ENCODE results near the gene SLC29A3.
"Not testable (repeated sequence)": the region's sequence is repeated elsewhere in the genome, so short reads cannot be mapped to it uniquely, and the experiment has no call there.

Gene SLC29A3

GRCh38 chr10:71284544-71285179, 34.4 kb upstream of the SLC29A3 start:
- DNase-seq: no peak

DNA sequence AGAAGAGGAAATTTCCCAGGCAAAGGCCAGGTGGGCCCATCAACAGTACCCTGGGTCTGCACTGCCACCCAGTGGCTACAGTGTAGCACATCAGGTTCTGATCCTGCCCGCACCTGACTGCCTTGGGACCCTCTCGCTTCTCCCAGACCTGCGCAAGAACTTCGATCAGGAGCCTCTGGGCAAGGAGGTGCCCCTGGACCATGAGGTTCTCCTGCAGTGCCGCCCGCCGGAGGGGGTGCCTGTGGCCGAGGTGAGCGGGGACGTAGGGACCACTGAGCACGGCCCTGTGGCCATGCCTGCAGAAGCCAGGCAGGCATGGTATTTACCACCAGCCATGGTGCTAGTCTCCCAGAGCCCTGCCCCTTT, 33.9 kb upstream of the SLC29A3 start:
- peak; percentile 38 for DNase-seq

- DNase-seq: no peak
Observed at GRCh38 chr10:71285986-71286385, 33.1 kb upstream of the SLC29A3 start.

GRCh38 chr10:71286521-71287294, 32.4 kb upstream of the SLC29A3 start:
- DNase-seq: no peak

DNA sequence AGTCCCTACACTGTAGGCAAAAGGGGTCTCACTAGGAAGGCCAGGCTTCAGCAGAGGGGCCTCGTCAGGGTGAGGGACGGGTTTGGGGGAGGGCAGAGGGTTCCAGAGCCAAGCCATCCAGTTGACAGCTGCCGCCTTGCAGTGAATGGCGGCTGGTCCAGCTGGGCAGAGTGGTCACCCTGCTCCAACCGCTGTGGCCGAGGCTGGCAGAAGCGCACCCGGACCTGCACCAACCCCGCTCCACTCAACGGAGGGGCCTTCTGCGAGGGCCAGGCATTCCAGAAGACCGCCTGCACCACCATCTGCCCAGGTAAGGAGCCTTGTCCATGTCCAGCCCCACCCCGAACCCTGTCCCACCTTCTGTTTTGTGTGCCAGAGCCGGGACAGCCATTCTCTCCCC, 31.6 kb upstream of the SLC29A3 start:
- no peak for DNase-seq

GRCh38 chr10:71288461-71288860, 30.6 kb upstream of the SLC29A3 start:
- no peak for DNase-seq

DNA sequence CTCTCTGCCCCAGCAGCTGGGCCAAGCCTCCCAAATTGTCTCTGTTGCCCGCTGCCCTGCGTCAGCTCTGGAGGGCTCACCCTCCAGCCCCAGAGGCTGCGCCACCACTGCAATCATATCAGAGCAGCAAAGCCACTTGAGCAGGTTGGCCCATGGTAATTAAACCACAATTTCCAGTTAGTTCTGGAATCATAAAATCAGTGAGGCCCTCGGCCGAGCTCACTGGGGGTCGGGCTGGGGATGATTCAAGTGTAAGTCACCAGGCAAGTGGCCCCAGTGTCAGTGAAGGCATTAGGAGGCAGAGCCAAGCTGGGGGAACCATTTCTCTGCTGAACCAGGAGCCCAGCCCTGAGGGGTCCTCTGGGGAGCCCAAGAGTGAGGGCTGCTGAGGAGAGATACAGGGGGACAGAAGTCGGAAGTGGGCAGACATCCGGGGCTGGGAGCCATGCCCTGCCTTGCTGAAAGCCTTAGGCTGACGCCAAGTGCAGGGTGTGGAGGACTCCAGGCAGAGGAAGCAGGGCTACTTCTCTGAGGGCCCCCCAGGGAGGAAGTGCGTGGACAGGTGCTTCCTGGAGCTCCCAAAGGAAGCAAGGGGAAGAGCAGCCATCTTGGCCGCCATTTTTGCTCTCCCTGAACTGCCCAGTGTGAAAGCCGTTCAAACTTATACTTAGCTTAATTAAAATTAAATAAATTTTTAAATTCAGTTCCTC, 29.5 kb upstream of the SLC29A3 start:
- DNase-seq: no peak

DNA sequence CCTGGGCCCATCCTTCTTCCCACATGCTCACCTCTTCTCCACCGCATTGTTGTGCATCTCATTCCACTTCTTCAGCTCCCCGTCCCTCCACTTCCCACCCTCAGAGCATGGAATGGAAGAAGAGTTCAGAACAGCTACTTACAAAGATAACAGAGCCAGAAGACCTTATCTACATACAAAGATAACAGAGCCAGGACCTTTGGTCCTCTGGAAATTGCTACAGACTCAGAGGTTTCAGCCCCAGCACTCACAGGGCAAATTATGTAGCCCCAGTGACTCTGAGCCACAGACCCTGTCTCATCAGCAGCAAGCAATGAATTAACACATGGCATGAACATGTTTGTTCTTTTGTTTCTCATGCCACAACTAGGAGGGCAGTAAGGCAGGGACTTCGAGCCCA, 28.7 kb upstream of the SLC29A3 start:
- no peak for DNase-seq

- DNase-seq: no peak
Observed at GRCh38 chr10:71290806-71291527, 28.1 kb upstream of the SLC29A3 start.

DNA sequence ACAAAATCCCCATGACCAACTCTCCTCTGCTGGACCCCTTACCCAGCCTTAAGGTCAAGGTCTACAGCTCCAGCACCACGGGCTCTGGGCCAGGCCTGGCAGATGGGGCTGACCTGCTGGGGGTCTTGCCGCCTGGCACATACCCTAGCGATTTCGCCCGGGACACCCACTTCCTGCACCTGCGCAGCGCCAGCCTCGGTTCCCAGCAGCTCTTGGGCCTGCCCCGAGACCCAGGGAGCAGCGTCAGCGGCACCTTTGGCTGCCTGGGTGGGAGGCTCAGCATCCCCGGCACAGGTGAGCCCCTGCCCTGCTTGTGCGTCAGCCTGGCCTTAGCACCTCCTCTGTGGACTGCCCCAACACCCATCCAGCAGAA, 27.5 kb upstream of the SLC29A3 start:
- DNase-seq: no peak

DNA sequence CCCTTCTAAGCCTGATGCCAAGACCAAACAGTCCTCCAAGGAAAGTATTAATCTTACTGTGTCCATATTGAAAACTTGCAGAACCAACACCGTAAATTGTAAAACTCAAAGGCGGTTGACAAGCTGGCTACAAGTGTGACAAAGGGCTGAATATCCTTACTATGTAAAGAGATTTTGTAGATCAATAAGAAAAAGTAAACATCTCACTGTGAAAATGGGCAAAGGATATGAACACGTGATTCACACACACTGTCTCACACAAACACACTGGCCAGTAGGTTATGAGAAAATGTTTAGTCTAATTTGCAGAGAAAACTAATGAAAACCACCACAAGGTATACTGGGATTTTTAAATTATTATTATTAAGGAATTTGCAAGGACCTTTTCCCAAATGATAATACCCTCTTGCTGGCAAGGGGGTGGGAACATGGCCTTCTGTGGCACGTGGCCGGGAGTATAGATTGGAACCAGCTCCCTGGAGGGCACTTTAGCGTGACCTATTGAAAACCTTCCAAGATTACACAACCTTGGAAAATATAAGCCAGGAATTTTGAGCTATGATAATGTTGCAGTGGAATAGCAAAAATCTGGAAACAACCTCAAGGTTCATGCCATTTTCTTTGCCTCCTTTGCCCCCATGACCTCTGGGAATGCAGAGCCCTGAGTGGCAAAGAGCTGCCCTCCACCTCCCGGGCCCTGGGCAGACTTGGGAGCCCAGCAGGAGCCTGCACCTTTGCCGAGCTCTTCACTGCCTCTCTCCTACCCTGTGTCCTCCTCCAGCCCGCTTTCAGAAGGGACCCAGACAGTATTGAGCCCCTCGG, 26.2 kb upstream of the SLC29A3 start:
- no peak for DNase-seq

DNA sequence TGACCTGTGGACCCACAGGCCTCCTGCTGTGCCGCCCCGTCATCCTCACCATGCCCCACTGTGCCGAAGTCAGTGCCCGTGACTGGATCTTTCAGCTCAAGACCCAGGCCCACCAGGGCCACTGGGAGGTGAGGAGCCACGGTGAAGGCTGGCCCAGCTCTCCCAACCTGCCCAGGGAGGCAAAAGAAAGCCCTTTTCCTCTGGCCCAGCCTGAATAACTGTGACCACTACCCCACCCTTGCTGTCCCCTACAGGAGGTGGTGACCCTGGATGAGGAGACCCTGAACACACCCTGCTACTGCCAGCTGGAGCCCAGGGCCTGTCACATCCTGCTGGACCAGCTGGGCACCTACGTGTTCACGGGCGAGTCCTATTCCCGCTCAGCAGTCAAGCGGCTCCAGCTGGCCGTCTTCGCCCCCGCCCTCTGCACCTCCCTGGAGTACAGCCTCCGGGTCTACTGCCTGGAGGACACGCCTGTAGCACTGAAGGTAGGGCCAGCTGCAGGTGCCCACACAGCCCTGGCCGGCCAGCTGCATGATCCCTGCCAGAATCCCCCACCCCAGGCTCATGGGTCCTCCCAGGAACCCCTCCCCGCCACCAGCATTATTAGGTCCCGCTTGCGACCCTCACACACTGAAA, 25.5 kb upstream of the SLC29A3 start:
- peak; percentile 8 for DNase-seq

GRCh38 chr10:71294091-71294561, 24.9 kb upstream of the SLC29A3 start:
- DNase-seq: no peak

DNA sequence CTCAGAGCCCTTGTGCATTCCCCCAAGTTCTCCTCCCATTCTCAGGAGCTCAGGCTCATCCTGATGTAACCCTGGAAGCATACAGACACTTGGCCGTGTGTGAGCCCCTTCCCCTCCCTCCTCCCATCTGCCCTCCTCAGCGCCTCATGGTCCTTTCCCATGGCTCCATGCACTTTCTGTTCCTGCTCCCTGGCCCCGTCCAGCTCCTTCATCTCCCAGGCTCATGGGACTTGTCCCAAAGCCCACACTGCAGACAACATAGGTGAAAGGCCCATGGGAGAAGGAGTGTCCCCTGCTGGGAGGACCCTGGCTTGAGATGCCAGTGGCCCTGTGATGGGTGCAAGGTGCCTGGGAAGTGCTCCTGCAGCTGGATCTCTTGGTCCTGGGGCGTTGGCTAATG, 24.2 kb upstream of the SLC29A3 start:
- DNase-seq: no peak

GRCh38 chr10:71295641-71296040, 23.4 kb upstream of the SLC29A3 start:
- no peak for DNase-seq

GRCh38 chr10:71296086-71296485, 23.0 kb upstream of the SLC29A3 start:
- no peak for DNase-seq

- DNase-seq: not testable (repeated sequence)
Observed at GRCh38 chr10:71296811-71297210, 22.2 kb upstream of the SLC29A3 start.

DNA sequence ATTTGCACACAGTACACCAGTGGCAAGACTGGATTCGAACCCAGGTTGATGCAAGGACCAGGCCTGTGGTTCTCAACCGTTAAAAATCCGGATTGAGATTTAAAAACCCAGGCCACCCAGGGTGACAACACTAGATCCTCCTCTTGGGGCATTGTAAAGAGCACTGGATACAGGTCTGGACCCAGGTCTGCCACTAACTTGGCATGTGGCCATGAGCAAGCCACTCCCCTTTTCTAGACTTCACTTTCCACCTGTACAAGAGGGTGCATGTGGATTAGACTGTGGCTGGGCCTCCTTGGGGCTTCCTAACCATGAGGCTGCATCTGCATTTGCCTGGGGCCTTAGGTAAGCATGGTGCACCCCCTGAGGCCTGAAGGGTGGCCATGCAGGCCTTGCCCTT, 21.7 kb upstream of the SLC29A3 start:
- no peak for DNase-seq

DNA sequence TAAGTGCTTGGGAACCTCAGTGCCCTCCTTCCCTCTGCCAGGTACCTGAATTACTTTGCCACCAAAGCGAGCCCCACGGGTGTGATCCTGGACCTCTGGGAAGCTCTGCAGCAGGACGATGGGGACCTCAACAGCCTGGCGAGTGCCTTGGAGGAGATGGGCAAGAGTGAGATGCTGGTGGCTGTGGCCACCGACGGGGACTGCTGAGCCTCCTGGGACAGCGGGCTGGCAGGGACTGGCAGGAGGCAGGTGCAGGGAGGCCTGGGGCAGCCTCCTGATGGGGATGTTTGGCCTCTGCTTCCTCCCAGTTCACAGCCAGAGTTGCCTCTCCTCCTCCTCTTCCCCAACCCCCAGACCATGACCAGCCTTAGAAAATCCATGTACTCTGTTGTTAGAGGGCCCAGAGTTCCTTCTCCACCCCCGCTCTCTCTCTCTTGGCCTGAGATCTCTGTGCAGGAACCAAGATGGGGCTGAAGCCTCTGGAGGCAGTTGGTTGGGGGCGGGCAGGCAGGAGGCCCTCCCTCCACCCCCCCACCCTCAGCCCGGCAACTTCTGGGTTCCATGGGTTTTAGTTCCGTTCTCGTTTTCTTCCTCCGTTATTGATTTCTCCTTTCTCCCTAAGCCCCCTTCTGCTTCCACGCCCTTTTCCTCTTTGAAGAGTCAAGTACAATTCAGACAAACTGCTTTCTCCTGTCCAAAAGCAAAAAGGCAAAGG, 19.8 kb upstream of the SLC29A3 start:
- no peak for DNase-seq

GRCh38 chr10:71300555-71301370, 18.3 kb upstream of the SLC29A3 start:
- no peak for DNase-seq
